CD4-positive, alpha-beta T cell treated with Interleukin-1 beta for 1 hour (primary cell): Measurements from ENCODE around the gene MAPK1IP1L.
"Not testable (repeated sequence)": the region's sequence is repeated elsewhere in the genome, so short reads cannot be mapped to it uniquely, and the experiment has no call there.

Source experiments
- DNase-seq, 2 donors: peaks; one replicate each; pipeline ENCODE4 v3.0.0-alpha.2; 2020 to 2022

The MAPK1IP1L gene

DNA sequence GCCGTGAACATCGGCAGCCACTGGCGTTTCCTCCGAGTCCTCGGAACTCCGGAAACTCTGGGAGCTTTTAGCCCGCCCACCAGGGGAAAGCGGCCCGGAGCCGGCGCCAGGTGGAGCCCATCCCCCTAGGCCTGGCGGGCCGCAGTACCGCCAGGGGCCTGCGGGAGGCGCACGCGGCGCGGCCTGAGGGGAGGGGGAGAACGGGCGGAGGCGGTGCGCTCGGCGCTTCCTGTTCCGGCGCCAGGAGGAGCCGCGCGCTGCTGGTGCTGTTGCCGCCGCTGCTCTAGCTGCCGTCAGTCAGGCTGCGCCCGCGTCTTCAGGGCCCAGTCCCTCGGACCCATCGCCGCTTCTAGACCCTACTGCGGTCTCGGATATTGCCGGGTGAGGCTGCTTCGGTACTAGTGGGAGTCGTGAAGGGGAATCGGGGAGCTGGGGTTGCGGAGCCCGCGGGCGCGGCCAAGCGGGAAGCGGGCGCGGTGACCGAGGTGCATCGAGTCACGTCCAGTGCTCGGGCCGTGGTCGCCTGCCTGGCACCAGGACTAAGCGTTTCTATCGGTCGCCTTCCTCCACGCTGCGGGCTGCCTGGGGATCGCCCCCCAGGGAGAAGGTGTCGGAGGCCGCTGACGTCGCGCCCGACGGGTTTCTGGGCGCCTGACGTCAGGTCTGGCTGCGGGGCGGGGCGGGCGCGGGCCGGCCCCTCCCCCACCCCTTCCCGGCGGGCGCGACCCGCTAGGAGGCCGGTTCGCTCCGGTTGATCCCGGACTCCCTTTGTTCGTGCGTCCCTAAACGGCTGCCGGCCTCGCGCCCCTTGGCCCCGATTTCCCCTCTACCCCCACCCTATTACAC, at the start of gene MAPK1IP1L:
MAPK1IP1L (plus strand) TSS at position 225 of the 846 bp plus-strand sequence. CDS start 10,037 bp downstream, outside the sequence.
- DNase-seq: peak; percentile 91 to 92

DNA sequence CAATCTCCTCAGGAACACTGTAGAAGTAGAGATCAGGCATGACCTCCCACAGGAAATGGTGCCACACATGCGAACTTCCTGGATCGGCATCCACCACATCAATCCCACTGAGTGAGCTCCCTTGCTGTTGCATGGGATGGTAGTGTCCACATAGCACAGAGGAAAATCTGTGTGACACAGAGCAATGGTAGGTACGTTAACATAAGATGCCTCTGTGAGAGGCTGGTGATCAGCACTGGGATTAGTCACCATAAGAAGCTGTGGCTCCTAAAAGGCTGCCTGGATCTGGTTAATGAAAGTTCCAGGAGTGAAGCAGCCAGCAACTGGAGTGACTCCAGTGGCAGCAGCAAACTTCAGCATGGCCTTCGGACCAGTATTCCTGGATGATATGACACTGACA, 46.4 kb upstream of the MAPK1IP1L start:
- no peak for DNase-seq

DNA sequence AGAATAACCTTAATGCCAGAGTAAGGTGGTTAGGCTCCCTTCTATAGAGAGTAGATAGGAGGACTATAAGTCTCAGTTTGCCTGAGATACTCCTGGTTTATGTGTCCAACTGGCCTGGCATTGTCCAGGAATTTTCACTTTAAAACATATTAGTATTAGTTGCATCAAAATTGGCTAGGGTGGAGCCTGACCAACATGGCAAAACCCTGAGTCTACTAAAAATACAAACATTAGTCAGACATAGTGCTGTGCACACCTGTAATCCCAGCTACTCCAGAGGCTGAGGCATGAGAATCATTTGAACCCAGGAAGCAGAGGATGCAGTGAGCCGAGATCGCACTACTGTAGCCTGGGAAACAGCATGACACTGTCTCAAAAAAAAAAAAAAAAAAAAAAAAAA, 36.4 kb upstream of the MAPK1IP1L start:
- DNase-seq: no peak

DNA sequence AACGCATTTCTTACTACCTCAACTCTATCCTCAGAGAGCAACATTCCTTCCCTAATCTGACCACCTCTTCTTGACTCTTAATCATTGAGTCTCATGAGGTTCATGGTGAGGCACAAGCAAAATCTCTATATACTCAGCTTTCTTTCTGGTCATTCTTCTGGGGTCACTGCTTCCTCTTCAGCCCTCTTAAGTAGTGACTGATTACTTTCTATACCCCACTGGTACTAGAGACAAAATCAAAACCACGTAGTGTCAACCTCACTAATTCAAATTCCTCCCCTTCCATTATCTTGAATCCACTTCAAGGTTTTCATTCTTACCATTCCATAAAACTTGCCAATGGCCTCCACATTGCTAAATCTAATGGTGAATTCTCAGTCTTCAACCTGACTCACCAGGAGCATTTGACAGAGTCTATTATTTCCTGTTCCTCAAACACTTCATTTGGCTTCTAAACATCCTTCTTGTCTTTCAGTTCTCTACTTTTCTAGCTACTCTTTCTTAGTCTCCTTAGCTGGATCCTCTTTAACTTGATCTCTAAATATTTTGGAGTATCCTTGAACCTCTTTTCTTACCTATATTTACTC, 31.4 kb upstream of the MAPK1IP1L start:
- no peak for DNase-seq

DNA sequence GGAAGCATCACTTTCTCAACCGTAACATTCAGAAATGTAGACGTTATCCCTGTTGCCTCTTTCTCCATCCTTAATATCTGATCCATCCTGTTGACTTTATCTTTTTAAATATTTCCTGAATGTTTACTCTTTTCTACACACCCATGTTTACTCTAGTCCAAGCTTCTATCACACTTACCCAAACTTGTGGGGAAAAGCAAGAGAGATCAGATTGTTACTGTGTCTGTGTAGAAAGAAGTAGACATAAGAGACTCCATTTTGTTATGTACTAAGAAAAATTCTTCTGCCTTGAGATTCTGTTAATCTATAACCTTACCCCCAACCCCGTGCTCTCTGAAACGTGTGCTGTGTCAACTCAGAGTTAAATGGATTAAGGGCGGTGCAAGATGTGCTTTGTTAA, 27.1 kb upstream of the MAPK1IP1L start:
- not testable (repeated sequence) for DNase-seq

DNA sequence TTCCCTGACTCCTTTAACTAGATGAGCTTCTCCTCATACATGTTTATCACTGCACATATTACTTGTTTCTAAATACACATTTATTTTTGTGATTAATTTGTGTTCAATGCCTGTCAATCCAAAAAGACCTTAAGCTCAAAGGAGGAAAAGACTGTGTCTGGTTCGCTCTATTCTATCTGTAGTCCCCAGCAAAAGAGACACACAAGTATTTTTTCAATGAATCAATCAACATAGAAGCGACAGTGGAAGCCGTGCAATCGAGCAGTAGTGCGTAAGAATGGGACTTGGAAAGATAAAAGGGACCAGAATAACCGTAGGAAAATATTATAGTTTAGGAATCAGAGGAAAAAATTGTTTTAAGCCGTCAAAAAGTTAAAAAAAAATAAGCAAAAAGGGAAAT, 25.5 kb upstream of the MAPK1IP1L start:
- DNase-seq: no peak

DNA sequence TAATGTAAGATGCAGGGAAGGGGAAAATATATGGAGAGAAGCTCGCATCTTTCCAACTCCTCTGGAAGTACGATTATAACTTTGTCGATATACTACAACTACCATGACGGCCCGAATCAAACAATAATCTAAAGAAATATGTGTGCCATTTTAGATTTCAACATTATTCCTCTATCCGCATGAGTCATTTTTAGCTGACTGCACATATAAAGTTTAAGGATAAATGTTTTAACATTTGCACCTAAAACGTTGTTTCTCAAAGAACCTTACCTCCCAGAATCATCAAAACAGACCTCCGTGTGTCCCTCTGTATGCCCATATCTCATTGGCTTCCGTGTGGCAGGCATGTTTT, 25.0 kb upstream of the MAPK1IP1L start:
- DNase-seq: no peak

DNA sequence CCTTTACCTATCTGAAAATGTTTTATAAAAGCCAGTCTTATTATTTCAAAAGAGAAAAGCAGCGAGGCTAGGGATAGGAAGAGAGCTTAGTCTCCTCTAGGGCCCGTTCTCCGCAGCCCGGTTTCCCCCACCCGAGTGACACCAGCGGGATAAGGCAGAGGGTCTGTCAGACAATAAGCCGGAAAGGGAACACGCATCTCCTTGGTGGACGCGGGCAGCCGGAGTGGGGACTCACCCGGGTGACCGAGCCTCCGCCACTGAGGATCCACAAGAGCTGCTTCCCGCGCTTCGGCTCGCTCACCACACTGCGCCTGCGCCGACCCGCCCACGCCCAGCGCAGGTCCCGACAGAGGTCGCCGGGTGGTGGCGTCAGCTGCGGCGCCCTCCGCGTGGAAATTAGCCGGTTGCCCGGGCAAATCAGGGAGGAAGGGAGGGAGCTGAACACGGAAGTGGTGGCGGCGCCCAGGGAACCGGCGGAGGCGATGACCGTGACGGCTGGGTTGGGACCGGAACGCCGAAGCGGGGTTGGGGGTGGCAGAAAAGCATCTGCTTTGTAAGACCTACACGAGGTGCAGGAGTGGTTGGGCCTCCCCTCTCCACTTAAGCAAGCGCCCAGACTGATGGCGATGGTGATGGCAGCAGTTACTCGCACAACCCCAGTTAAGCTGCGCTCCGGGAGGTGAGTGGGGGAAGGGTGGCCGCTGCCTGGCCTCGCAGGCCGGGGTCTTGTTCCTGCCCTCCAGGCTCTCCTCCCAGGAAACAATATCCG, 24.5 kb upstream of the MAPK1IP1L start, which contains the start of the genes SOCS4 and WDHD1:
SOCS4 (plus strand) TSS at position 444 of the 769 bp plus-strand sequence. CDS start 15,806 bp downstream, outside the sequence.
WDHD1 (minus strand) TSS at position 307 of the 769 bp plus-strand sequence. CDS start 312 bp downstream, outside the sequence.
- DNase-seq: peak; percentile 95 to 96

DNA sequence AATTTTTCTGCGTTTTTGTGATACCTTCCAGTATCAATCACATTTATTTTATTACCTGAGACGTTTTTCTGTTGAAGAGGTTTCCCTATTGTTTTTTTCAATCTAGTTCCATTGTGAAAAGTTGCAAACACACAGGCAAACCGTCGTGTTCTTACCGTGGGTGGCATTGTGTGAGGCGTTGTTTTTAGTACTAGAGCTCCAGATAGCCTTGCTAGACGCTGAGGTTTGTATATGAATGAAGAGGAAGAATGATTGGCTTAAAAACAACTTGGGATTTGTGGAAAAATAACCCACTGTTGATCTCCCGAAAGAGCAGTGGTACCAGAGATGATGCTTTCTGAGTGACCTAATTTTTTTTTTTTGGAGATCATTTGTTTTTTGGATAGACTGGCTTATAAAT, 23.4 kb upstream of the MAPK1IP1L start:
- no peak for DNase-seq

DNA sequence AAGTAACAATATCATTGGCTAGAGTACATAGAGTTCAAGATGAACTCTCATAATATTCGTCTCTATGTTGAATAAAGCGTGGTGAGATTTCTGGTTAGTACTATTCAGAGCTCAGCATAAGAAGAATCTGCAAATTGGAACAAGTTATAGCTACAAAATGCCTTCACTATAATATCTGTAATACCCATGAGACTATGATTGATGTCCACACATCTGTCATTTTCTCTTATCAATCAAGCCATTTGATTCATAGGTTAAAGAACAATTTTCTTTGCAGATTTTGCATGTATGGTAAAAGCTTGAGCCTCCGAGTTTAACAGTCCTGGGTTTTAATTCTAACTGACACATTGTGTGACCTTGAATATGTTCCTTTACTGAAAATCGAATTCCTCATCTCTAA, 23.0 kb upstream of the MAPK1IP1L start:
- no peak for DNase-seq

DNA sequence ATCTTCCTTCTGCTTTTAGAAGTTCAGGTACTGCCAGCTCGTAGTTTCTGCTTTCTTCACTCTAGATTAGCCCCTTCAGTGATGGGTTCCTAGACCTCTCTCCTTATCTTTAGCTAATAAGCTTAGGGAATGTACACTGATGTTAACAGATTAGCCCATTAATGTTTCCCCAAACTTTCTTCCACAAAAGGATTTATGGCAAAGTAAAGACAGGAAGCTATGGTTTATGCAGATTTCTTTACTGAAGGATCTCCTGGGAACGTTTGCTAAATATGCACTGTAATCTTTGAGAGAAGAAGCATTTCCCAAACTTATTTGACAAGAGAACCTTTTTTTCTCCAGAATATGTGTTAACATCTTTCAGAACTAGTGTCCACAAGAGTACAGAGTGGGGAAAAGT, 20.3 kb upstream of the MAPK1IP1L start:
- no peak for DNase-seq

DNA sequence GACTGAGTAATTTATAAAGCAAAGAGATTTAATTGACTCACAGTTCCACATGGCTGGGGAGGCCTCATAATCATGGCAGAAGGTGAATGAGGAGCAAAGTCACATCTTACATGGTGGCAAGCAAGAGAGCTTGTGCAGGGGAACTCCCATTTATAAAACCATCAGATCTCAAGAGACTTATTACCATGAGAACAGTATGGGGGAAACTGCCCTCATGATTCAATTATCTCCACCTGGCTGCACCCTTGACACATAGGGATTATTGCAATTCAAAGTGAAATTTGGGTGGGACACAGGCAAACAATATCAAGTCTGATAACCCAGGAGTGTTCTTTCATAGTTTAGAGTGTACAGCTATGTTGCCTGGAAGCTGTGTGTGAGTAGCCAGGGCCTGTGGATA, 13.5 kb upstream of the MAPK1IP1L start:
- DNase-seq: not testable (repeated sequence)

DNA sequence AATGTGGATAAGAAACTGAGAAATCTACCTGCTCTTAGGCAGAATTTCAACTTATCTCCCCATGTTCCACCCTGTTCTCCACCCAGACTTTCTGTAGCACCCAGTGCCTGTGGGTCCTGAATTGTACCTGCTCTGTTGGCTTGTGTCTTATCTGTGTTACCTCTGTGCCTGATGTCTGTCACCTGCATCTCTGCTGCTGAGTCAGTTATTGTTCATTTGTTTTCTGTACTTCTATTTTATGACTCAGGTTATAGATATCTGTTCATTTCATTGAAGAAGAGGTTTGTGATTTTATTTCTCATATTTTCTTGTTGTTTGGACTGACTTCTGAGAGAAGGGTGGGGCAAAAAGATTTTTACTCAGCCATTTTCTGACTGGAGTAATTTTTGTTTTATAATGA, 12.7 kb upstream of the MAPK1IP1L start:
- no peak for DNase-seq

DNA sequence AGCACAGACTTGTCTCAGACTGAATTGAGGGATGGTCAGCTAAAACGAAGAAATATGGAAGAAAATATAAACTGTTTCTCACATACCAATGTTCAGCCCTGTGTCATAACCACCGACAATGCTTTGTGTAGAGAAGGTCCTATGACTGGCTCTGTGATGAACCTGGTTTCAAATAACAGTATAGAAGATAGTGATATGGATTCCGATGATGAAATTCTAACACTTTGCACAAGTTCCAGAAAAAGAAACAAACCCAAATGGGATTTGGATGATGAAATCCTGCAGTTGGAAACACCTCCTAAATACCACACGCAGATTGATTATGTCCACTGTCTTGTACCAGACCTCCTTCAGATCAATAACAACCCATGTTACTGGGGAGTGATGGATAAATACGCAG, 7.9 kb upstream of the MAPK1IP1L start:
- no peak for DNase-seq

DNA sequence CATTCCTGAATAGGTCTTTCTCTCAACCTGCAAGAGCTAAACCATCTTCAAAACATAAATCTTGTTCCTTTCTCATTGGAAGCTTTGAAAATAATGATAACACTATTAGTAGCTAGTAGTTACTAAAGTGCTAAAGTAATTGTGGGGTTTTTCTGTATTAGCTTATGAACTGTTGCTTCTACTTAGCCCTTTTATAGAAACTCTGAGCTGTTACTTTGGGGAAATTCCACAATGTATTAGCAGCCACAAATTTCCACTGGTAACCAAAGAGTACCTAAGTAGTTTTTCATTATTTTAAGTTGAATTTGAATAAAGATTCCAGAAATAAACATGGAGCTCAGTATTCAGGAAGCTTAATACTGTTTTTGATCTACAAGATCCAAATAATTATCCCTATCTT, 6.4 kb upstream of the MAPK1IP1L start:
- no peak for DNase-seq

DNA sequence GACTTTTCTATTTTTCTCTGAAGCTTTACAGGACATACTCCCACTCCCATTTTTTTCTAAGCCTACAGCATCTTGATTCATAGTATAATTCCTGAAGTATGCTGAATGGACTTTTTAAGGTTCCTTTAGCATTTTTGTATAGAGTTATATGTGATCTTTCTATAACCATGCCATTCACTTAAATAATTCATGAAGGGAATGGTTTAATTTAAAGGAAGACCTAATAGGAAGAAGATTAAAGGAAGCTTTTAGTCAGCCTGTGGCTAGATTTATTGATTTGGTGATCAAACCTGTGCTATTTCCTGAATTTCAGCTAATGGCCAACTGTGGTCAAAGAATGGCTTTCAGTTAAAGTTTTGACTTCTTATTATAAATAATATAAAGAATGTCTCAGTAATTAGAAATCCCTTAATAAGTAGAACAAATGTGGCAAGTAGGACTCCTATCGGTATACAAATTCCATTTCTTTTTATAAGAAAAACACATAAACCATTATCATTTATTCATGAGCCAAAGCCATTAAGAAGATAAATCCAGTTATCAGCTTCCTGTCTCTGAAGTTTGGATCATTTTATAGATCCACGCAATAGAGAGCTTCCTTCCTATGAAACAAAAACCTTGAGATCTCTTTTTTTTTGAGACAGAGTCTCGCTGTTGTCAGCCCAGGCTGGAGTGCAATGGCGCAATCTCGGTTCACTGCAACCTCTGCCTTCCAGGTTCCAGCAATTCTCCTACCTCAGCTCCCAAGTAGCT, 4.0 kb upstream of the MAPK1IP1L start:
- no peak for DNase-seq

DNA sequence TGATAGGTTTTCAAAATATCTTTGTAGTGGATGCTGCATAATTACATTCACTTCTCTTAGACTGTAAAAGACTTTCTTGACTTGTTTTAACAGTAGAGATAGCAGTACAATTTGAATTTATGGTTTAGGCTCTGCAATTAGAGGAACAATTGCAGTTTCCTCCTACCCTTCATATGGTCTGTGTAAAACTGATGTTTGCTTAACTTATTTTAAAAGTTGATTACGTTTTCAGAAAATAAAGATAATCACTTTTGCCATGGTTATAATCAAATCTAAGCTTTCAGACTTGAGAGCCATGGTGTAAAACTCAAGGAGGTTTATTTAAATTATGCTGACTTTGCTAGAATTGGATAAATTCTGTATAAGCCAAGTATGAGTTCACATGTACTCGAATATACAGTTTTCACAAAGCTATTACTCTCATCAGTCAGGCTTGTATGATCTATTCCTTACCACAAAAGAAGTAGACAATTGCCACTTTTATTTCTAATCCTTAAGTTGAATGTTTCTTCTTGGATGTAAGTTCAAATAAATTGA, 2.5 kb upstream of the MAPK1IP1L start:
- no peak for DNase-seq

DNA sequence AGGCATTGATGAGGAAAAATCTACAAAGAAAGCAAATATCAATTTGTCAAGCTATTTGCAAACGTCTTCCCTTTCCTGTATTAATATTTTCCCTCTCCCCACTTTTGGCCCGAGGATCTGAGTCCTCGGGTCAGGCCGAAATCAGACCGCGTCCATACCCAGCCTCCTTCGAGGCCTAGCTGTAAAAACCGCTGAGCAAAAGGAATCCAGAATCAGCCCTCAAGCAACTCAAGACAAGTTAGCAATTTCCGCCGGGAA, 353 bp upstream of the MAPK1IP1L start:
- DNase-seq: no peak

DNA sequence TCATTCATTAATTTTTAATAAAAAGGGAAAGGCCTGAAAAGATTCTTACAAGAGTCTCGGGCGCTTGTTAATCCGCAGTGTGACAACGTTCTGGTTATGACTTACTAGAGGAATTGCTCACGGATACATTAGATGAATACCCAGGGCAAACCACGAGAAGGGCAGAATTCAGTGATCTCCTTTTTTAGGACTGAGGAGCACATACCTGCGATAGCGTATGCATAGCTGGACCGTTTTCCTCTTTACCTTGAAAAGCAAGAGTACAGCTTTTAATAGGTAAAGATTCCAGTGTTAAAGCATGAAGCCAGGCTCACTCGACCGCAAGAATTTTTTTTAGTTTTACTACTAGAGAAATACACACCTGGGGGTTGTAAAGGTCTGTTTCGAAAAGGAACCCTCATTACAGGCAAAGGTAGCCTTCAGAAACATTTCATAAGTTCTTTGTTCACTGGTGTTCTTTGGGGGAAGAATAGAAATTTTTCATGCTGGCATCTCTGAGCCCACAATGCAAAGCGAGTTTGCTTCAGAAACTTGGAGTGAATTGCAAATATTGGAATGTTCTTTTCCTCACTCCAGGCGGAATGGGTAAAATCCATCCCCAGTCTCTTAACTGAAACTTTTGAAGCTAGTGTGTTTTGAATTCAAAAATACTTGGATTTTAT, 953 bp downstream of the MAPK1IP1L start:
- no peak for DNase-seq

DNA sequence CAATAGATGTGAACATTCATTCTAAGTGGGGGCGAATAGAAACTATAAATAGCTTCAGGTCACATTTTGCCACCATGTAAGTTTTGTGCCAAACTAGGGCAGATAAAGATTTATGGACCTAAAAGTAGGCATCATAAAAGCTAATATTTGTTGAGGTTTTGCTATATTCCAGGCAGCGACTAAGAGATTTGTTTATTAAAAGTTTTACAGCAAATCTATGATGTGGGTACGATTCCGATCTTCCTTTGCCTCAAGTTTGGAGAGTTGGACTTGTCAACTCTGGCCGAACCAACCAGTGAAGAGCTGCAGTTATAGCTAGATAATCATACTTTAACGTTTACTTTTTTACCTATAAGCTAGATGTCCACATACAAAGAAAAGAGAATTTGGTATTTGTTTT, 1.6 kb downstream of the MAPK1IP1L start:
- DNase-seq: no peak

DNA sequence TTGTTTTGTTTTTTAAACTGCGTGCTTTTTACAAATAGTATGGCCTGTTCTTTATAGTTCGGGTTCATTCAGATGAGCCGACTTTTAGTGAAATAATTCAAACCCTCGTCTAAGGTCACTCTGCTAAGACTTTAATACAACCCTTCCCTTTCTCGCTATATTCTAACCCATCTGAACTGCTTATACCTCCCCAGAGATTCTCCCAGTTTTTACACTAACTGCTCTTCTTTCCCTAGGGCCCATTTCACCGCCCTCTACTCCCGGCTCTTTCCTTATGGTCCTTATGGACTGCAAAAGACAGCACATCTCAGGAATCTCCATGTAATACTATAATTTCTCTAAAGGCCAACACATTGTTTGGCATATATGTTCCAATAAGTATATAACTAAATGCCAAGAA, 2.1 kb downstream of the MAPK1IP1L start:
- DNase-seq: no peak

DNA sequence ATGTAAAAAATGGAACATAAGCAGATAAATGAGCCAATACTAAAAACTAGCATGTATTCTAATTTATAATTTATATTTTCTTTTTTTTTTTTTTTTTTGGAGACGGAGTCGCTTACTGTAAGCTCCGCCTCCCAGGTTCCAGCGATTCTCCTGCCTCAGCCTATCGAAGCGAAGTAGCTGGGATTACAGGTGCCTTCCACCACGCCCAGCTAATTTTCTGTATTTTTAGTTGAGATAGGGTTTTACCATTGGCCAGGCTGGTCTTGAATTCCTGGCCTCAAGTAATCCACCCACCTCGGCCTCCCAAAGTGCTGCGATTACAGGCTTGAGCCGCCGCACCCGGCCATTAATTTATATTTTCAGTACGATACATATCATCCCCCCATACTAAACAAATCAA, 2.7 kb downstream of the MAPK1IP1L start:
- no peak for DNase-seq
